Nephron progenitor cell (in vitro differentiated cells): ENCODE measurements around the gene CCNB3.

Source experiments
- DNase-seq: peaks from one replicate; pipeline ENCODE4 v3.0.0; 2021
- H3K27ac Mint-ChIP-seq: 2 replicates; pipeline ENCODE4 v1.8.0; 2021; ENCODE audit warnings: mild to moderate bottlenecking, moderate library complexity, mixed read lengths
- H3K27me3 Mint-ChIP-seq: 2 replicates; pipeline ENCODE4 v1.8.0; 2021; ENCODE audit warnings: mild to moderate bottlenecking, low read depth, mixed read lengths; ENCODE audit not compliant: poor library complexity
- H3K36me3 Mint-ChIP-seq: 2 replicates; pipeline ENCODE4 v1.8.0; 2021; ENCODE audit warnings: low read depth, mixed read lengths
- H3K4me1 Mint-ChIP-seq: 2 replicates; pipeline ENCODE4 v1.8.0; 2021; ENCODE audit warnings: mixed read lengths
- H3K4me3 Mint-ChIP-seq: 2 replicates; pipeline ENCODE4 v1.8.0; 2021; ENCODE audit warnings: mild to moderate bottlenecking, moderate library complexity, mixed read lengths
- H3K9me3 Mint-ChIP-seq: 2 replicates; pipeline ENCODE4 v1.8.0; 2021; ENCODE audit warnings: mild to moderate bottlenecking, moderate library complexity, mixed read lengths
- TF ChIP-seq, protein P1 (sequence below): fragments of 200-600 bp; sonication (generic); IDR thresholded peaks from 2 replicates; pipeline ENCODE4 v1.5.0; 2021; ENCODE audit warnings: antibody characterized with exemption

CCNB3 gene

DNA sequence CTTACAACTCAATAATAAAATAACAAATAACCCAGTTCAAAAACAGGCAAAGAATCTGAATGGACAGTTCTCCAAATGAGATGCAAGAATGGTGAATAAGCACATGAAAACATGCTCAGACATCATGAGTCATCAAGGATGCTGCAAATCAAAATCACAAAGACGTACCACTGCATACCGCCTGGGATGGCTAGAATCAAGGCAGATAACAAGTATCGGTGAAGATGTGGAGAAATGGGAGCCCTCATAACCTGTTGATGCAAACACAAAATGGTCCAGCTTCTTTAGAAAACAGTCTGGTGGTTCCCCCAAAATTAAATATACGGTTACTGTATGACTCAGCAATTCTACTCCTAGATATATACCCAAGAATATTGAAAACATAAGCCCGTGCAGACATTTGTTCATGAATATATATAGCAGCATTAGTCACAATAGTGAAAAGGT is 36.3 kb upstream of the CCNB3 start:
- H3K36me3 Mint-ChIP-seq, result no peaks in the 10 kb centered on the region
- H3K27me3 Mint-ChIP-seq, result no peaks in the 10 kb centered on the region
- no peak overlapping the region for H3K4me3 Mint-ChIP-seq
- H3K9me3 Mint-ChIP-seq, result peaks cover 19% of the 10 kb centered on the region
- no peaks in the 10 kb centered on the region for H3K4me1 Mint-ChIP-seq
- H3K27ac Mint-ChIP-seq, result no peak overlapping the region
- no peak for DNase-seq
- TF ChIP-seq, protein P1, sequence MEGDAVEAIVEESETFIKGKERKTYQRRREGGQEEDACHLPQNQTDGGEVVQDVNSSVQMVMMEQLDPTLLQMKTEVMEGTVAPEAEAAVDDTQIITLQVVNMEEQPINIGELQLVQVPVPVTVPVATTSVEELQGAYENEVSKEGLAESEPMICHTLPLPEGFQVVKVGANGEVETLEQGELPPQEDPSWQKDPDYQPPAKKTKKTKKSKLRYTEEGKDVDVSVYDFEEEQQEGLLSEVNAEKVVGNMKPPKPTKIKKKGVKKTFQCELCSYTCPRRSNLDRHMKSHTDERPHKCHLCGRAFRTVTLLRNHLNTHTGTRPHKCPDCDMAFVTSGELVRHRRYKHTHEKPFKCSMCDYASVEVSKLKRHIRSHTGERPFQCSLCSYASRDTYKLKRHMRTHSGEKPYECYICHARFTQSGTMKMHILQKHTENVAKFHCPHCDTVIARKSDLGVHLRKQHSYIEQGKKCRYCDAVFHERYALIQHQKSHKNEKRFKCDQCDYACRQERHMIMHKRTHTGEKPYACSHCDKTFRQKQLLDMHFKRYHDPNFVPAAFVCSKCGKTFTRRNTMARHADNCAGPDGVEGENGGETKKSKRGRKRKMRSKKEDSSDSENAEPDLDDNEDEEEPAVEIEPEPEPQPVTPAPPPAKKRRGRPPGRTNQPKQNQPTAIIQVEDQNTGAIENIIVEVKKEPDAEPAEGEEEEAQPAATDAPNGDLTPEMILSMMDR, result no peak

DNA sequence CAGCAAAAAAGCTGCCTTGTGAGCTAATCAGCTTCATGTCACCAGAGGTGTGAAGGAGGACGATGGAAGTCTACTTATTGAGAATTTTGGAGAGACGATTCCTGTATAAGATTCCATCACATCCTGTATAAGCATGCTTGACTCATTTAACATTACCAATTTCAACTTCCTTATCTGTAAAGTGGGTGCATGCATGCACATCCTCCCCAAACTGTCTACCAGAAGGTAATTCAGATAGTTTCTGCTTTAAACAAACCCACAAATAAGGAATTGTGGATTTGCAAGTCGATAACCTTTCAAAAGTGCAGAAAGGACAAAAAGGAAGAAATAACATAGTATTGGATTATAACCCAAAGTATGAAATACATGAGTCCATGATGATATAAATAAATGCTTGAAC is 34.8 kb upstream of the CCNB3 start:
- DNase-seq, result no peak
- H3K27me3 Mint-ChIP-seq, result no peaks in the 10 kb centered on the region
- H3K9me3 Mint-ChIP-seq, result peaks cover 32% of the 10 kb centered on the region
- peaks cover 5% of the 10 kb centered on the region for H3K36me3 Mint-ChIP-seq
- no peak overlapping the region for H3K27ac Mint-ChIP-seq
- no peaks in the 10 kb centered on the region for H3K4me1 Mint-ChIP-seq
- no peak overlapping the region for H3K4me3 Mint-ChIP-seq
- TF ChIP-seq, protein P1, result no peak

DNA sequence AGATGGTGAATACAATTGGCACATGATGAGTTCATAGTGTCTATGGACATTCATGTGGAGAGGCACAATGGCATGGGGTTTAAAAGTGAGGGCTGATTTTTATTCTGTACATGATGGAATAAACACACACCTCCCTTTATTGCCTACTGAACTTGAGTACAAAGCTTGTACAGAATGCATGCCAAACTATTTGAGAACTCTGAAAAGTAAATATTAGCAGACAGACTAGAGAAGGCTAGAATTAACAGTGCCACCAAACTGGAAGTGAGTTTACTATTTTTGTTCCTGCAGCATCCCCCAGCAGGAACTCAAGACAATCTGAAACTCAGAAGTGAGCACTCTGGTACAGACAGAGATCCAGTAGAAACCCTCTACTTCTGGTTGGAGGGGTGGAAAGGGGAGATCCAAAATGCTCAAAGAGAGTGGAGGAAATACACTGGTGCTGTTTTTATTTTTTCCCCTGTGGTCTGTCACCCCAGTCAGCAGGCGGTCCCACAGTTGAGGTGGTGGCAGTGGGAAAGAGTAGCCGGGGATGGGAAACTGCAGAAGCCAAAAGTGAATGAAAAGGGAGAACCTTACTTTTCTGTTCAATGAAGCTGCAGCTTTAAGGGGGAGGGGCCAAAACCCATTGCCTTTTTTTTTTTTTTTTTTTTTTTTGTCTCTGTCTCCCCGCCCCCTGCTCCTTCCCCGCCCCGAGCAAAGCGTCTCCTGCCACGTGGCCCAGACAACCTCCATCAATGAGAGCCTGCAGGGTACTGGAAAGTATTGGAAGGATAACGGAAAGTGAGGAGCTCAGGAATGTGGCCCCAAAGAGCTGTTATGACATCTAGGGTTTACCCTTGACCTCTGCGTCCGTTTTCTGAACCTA is 24.3 kb upstream of the CCNB3 start:
- peaks cover 21% of the 10 kb centered on the region for H3K4me1 Mint-ChIP-seq
- TF ChIP-seq, protein P1, result no peak
- H3K27me3 Mint-ChIP-seq, result peaks cover 3% of the 10 kb centered on the region
- peaks cover 40% of the 10 kb centered on the region for H3K9me3 Mint-ChIP-seq
- H3K27ac Mint-ChIP-seq, result no peak overlapping the region
- DNase-seq, result no peak
- H3K4me3 Mint-ChIP-seq, result no peak overlapping the region
- H3K36me3 Mint-ChIP-seq, result no peaks in the 10 kb centered on the region

- no peaks in the 10 kb centered on the region for H3K36me3 Mint-ChIP-seq
- TF ChIP-seq, protein P1, result no peak
Observed at GRCh38 chrX:50183891-50184290, 20.7 kb upstream of the CCNB3 start.

DNA sequence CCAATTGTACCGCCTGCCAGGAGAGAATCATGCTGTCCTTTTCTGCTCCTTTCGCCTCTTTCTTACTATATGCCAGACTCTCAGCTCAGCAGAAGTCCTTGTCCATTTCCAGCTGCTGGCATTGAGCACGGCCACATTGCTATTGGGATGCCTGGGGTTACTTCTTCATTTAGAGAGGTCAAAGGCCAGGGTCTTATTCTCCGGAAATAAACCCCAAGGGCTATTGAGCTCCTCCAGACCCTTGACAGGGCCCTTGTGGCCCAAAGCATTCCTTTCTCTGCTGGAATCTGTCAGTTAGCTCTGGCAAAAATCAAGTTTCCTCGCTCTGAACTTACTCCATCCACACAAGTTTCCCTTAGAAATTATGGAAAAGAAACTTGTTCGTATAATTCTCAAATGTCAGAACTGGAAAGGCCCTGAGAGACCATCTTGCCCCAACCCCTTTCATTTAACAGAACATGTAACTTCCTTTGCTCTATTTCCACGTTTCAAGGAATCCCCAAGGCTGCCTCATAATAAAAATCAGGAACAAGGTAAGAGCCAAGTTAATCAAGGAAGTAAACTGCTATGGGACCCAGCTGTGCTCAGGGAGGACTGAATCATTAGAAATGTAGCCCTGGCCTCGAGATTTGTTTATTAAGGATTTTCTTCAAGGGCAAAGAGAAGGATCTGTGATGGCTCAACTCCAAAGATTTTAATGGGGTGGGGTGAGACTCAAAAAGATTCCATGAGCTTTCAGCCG is 15.5 kb upstream of the CCNB3 start:
- H3K27me3 Mint-ChIP-seq, result peaks cover 5% of the 10 kb centered on the region
- no peaks in the 10 kb centered on the region for H3K36me3 Mint-ChIP-seq
- H3K9me3 Mint-ChIP-seq, result peaks cover 51% of the 10 kb centered on the region
- H3K27ac Mint-ChIP-seq, result peak overlapping the region; percentile 70
- DNase-seq, result no peak
- peaks cover 33% of the 10 kb centered on the region for H3K4me1 Mint-ChIP-seq
- no peak overlapping the region for H3K4me3 Mint-ChIP-seq
- TF ChIP-seq, protein P1, result no peak

More at GRCh38 chrX:50183891-50184290, 20.7 kb upstream of the CCNB3 start:
- H3K27me3 Mint-ChIP-seq, result peaks cover 3% of the 10 kb centered on the region
- H3K9me3 Mint-ChIP-seq, result peaks cover 44% of the 10 kb centered on the region
- no peak for DNase-seq
- H3K4me1 Mint-ChIP-seq, result peaks cover 41% of the 10 kb centered on the region
- no peak overlapping the region for H3K4me3 Mint-ChIP-seq
- no peak overlapping the region for H3K27ac Mint-ChIP-seq
